ENCODE results near the gene SART1. TPM values are rescaled to one million over a fixed set of nuclear protein-coding genes. Genes with fewer than 3 reads are reported as not detected.

SART1 gene
- polyA plus RNA-seq, 1 donor from 2014 or later = 34.9 TPM

GRCh38 chr11:66012371-66012945 is 50.9 kb downstream of the SART1 start:
- Histone ChIP-seq H3K36me3 (ENCODE audit: insufficient read depth, low read length) (no peaks in the 10 kb centered on the region), H3K27me3 (ENCODE audit: insufficient read depth, low read depth, low read length) (peaks cover 15% of the 10 kb centered on the region), H3K27ac (ENCODE audit: low read length) (no peak overlapping the region), H2AFZ (ENCODE audit: low read depth, low read length) (no peak overlapping the region), H3F3A (ENCODE audit: insufficient read depth, low read length, poor library complexity, severe bottlenecking) (no peaks in the 10 kb centered on the region), H3K79me2 (replicated peaks; ENCODE audit: insufficient read depth, low read length) (no peaks in the 10 kb centered on the region), H3K9me3 (ENCODE audit: low read length) (no peaks in the 10 kb centered on the region), H3K4me2 (ENCODE audit: low read length) (no peak overlapping the region), H3K4me3 (ENCODE audit: low read length) (no peak overlapping the region), H3K9me2 (ENCODE audit: insufficient read depth, low read length) (no peaks in the 10 kb centered on the region), H4K20me1 (ENCODE audit: insufficient read depth) (no peaks in the 10 kb centered on the region), H3K9ac (ENCODE audit: low read length) (no peak overlapping the region)
- TF ChIP-seq MXI1 (conservative IDR thresholded peaks at IDR 0.05; ENCODE audit: poor library complexity, severe bottlenecking) (no peak), CTCF (IDR thresholded peaks at IDR 0.05; ENCODE audit: poor library complexity, severe bottlenecking) (no peak), SMC3 (conservative IDR thresholded peaks at IDR 0.05; ENCODE audit: poor library complexity) (no peak), EZH2 (IDR thresholded peaks at IDR 0.05; ENCODE audit: borderline replicate concordance, insufficient read depth, low read length, poor library complexity, severe bottlenecking) (no peak), TAF1 (IDR thresholded peaks at IDR 0.05; ENCODE audit: low read depth) (no peak), REST (IDR thresholded peaks at IDR 0.05; ENCODE audit: borderline replicate concordance) (no peak), RAD21 (conservative IDR thresholded peaks at IDR 0.05) (no peak), EP300 (conservative IDR thresholded peaks at IDR 0.05; ENCODE audit: poor library complexity, severe bottlenecking) (no peak), POLR2AphosphoS5 (IDR thresholded peaks at IDR 0.05) (no peak)

- no peaks in the 10 kb centered on the region for H3F3A ChIP-seq (ENCODE audit: insufficient read depth, low read length, poor library complexity, severe bottlenecking)
- no peaks in the 10 kb centered on the region for H3K9me2 ChIP-seq (ENCODE audit: insufficient read depth, low read length)
- no peaks in the 10 kb centered on the region for H3K36me3 ChIP-seq (ENCODE audit: insufficient read depth, low read length)
- H3K27me3 ChIP-seq (ENCODE audit: insufficient read depth, low read depth, low read length) = peaks cover 15% of the 10 kb centered on the region
- no peaks in the 10 kb centered on the region for H3K79me2 ChIP-seq (replicated peaks; ENCODE audit: insufficient read depth, low read length)
- no peak overlapping the region for H2AFZ ChIP-seq (ENCODE audit: low read depth, low read length)
- H4K20me1 ChIP-seq (ENCODE audit: insufficient read depth) = no peaks in the 10 kb centered on the region
- TF ChIP-seq REST (IDR thresholded peaks at IDR 0.05; ENCODE audit: borderline replicate concordance) (no peak), TAF1 (IDR thresholded peaks at IDR 0.05; ENCODE audit: low read depth) (no peak), POLR2AphosphoS5 (IDR thresholded peaks at IDR 0.05) (no peak), EZH2 (IDR thresholded peaks at IDR 0.05; ENCODE audit: borderline replicate concordance, insufficient read depth, low read length, poor library complexity, severe bottlenecking) (no peak), RAD21 (conservative IDR thresholded peaks at IDR 0.05) (no peak), SMC3 (conservative IDR thresholded peaks at IDR 0.05; ENCODE audit: poor library complexity) (no peak), MXI1 (conservative IDR thresholded peaks at IDR 0.05; ENCODE audit: poor library complexity, severe bottlenecking) (no peak), CTCF (IDR thresholded peaks at IDR 0.05; ENCODE audit: poor library complexity, severe bottlenecking) (no peak), EP300 (conservative IDR thresholded peaks at IDR 0.05; ENCODE audit: poor library complexity, severe bottlenecking) (no peak)
- H3K4me3 ChIP-seq (ENCODE audit: low read length) = no peak overlapping the region
- no peak overlapping the region for H3K27ac ChIP-seq (ENCODE audit: low read length)
- no peaks in the 10 kb centered on the region for H3K9me3 ChIP-seq (ENCODE audit: low read length)
- no peak overlapping the region for H3K9ac ChIP-seq (ENCODE audit: low read length)
- no peak overlapping the region for H3K4me2 ChIP-seq (ENCODE audit: low read length)
Observed at GRCh38 chr11:66012946-66013761, 51.6 kb downstream of the SART1 start.
